Ascending aorta (tissue), 2 donors: ENCODE measurements around the gene THNSL1. TPM values are rescaled to one million over a fixed set of nuclear protein-coding genes. Genes with fewer than 3 reads are reported as not detected.

Source experiments
- DNase-seq, 2 donors: peaks; one replicate each; pipeline ENCODE4 v3.0.0-alpha.2; 2019; ENCODE audit warnings: low spot score in 2 of 2
- H3K27ac ChIP-seq, 2 donors: fragments of 200-600 bp; sonication (generic); one replicate each; pipeline ENCODE4 v1.5.1; 2016 to 2017; ENCODE audit warnings: mild to moderate bottlenecking in 1 of 2
- H3K27me3 ChIP-seq: fragments of 200-600 bp; sonication (generic); one replicate; pipeline ENCODE4 v1.5.1; 2017
- H3K36me3 ChIP-seq, 2 donors: fragments of 200-600 bp; sonication (generic); one replicate each; pipeline ENCODE4 v1.5.1; 2016
- H3K4me1 ChIP-seq, 2 donors: fragments of 200-600 bp; sonication (generic); one replicate each; pipeline ENCODE4 v1.5.1; 2016 to 2017; ENCODE audit warnings: mild to moderate bottlenecking in 1 of 2
- H3K4me3 ChIP-seq, 2 donors: fragments of 200-600 bp; sonication (generic); one replicate each; pipeline ENCODE4 v1.5.1; 2016 to 2017; ENCODE audit warnings: mild to moderate bottlenecking in 1 of 2
- H3K9me3 ChIP-seq, 2 donors: fragments of 200-600 bp; sonication (generic); one replicate each; pipeline ENCODE4 v1.5.1; 2016
- intact Hi-C: fragments of 100-400 bp; cut with DNase I; formaldehyde crosslinking; loops from one replicate; pipeline ENCODE4 v1.15.1; 2023
- total RNA-seq: library from RNA; depleted of rRNA; stranded (reverse); fragments of >200 nt; gene quantifications from one replicate; pipeline ENCODE4 v1.1.0, GENCODE V29; 2016
- TF ChIP-seq, protein P1 (sequence below), 3 experiments: fragments of 200-600 bp in 2 of 3; fragments of 450-650 bp in 1 of 3; sonication (generic) in 2 of 3; IDR thresholded peaks; one replicate each; pipeline ENCODE4 v1.5.1; 2016 to 2019; ENCODE audit warnings: antibody characterized with exemption in 3 of 3, mild to moderate bottlenecking in 1 of 3, moderate library complexity in 1 of 3

Gene THNSL1
- total RNA-seq, 1 donor from 2014 or later = 0.64 TPM

DNA sequence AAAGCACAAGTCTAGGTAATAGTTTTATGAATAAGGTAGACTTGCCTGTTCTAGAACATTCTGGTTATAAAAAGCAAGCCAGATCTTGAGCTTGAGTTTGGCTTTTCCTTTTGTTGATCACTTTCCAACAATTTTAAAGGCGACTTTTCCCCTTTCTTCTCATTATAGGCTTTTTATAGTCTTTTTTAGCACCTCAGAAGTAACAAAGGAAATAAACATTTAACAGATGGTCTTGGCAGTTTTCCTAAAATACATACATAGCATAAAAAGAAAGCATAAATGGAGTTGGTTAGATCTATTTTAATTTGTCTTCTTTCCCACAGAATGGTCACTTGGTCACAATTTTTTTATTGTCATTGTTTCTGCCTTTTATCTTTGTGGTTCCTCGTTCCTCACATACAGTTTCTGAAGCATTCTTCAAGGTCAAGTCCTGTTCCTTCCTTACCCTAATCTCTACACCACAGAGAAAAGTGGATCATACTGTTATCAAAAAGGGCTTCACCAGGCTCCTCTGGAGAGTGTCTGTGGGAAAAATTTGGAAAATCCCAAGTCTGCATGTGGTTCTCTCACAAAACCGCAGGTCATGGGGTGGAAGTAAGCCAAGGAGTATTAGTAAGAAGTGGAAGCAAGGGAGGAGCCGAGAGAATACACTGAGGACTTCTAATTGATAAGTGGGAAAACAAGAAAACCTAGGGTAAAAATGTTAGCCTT, 31.3 kb downstream of the THNSL1 start:
- no peak for DNase-seq
- H3K27ac ChIP-seq = peak overlapping the region; percentile 16 to 20
- intact Hi-C loops = no loop called here

DNA sequence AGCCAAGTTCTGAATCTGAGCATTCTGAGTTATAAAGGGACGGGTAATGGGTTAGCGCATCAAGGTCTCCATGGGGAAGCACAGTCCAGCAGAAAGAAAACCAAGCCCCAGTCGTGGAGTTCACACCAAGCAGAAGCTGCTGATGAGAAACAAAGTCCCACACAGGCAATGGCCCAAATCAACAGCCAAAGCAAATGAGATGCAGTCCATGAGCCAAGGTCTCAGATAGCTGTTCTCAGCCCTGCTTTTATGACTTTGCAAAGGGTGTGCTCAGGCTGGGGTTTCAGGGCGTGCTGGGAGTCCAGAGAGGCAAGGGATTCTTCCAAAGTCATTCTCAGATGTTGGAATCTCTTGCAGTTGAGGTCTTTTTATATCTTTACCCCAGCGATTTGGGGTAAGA, 32.0 kb downstream of the THNSL1 start:
- H3K4me1 ChIP-seq = peaks cover 0 to 7% of the 10 kb centered on the region in 2 donors
- H3K27ac ChIP-seq = peak overlapping the region in 1 of 2 donors; percentile 20
- H3K36me3 ChIP-seq = no peaks in the 10 kb centered on the region
- DNase-seq = no peak
- H3K27me3 ChIP-seq = no peaks in the 10 kb centered on the region
- no peak overlapping the region for H3K4me3 ChIP-seq
- intact Hi-C loops = no loop called here
- TF ChIP-seq, protein P1, sequence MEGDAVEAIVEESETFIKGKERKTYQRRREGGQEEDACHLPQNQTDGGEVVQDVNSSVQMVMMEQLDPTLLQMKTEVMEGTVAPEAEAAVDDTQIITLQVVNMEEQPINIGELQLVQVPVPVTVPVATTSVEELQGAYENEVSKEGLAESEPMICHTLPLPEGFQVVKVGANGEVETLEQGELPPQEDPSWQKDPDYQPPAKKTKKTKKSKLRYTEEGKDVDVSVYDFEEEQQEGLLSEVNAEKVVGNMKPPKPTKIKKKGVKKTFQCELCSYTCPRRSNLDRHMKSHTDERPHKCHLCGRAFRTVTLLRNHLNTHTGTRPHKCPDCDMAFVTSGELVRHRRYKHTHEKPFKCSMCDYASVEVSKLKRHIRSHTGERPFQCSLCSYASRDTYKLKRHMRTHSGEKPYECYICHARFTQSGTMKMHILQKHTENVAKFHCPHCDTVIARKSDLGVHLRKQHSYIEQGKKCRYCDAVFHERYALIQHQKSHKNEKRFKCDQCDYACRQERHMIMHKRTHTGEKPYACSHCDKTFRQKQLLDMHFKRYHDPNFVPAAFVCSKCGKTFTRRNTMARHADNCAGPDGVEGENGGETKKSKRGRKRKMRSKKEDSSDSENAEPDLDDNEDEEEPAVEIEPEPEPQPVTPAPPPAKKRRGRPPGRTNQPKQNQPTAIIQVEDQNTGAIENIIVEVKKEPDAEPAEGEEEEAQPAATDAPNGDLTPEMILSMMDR (IDR thresholded peaks at IDR 0.05) = no peak
- H3K9me3 ChIP-seq = no peaks in the 10 kb centered on the region

More for the DNA sequence above, 31.3 kb downstream of the THNSL1 start:
- H3K27me3 ChIP-seq = no peaks in the 10 kb centered on the region
- H3K9me3 ChIP-seq = no peaks in the 10 kb centered on the region
- TF ChIP-seq, protein P1 (IDR thresholded peaks at IDR 0.05) = no peak
- H3K4me1 ChIP-seq = peaks cover 0 to 7% of the 10 kb centered on the region in 2 donors
- no peaks in the 10 kb centered on the region for H3K36me3 ChIP-seq
- H3K4me3 ChIP-seq = no peak overlapping the region

DNA sequence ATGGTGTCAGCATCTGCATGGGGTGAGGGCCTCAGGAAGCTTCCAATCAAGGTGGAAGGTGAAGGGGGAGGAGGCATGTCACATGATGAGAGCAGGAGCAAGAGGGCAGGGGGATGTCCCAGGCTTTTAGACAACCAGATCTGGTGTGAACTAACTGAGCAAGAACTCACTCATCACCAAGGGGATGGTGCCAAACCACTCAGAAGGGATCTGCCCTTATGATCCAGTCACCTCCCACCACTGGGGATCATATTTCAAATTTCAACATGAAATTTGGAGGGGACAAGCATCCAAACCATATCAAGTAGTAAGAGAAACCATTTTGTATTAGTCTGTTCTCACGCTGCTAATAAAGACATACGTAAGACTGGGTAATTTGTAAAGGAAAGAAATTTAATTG, 33.6 kb downstream of the THNSL1 start:
- intact Hi-C loops = no loop called here

DNA sequence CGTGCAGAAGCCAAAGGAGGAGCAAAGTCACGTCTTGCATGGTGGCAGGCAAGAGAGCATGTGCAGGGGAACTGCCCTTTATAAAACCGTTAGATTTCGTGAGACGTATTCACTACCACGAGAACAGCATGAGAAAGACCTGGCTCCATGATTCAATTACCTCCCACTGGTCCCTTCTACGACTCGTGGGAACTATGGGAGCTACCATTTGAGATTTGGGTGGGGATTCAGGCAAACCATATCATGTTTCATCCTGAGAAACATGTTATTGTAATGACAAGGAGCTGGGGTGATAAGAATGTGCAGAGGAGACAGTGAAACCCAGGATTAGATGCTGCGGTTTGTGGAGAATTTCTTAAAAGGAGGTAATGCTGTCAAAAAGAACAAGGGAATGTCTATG, 34.0 kb downstream of the THNSL1 start:
- Histone ChIP-seq H3K27me3 (no peaks in the 10 kb centered on the region), H3K4me3 (no peak overlapping the region), H3K4me1 (peaks cover 0 to 7% of the 10 kb centered on the region in 2 donors), H3K27ac (no peak overlapping the region), H3K36me3 (no peaks in the 10 kb centered on the region), H3K9me3 (no peaks in the 10 kb centered on the region)
- DNase-seq = no peak
- TF ChIP-seq, protein P1 (IDR thresholded peaks at IDR 0.05) = no peak
- intact Hi-C loops = no loop called here

More for the DNA sequence above, 33.6 kb downstream of the THNSL1 start:
- H3K4me3 ChIP-seq = no peak overlapping the region
- peaks cover 0 to 7% of the 10 kb centered on the region in 2 donors for H3K4me1 ChIP-seq
- TF ChIP-seq, protein P1 (IDR thresholded peaks at IDR 0.05) = no peak
- no peaks in the 10 kb centered on the region for H3K36me3 ChIP-seq
- no peaks in the 10 kb centered on the region for H3K27me3 ChIP-seq
- DNase-seq = no peak
- H3K27ac ChIP-seq = no peak overlapping the region
- H3K9me3 ChIP-seq = no peaks in the 10 kb centered on the region

DNA sequence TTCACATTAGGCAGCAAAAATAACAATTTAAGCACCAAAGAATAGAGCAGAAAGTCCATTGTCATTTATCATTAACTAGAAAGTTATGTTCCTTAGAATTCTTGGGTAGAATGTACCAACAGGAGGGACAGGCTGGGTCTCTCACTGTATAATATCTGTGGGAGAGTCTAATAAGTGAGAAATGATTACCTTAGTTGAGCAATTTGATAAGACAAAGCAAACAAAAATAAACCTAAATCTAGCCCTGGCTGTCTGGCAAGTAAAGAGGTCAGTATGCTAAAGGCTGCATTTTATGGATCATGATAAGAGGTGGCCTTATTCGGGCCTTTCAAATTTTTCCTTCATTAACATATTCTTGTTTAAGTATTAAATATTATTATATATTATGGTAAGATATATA, 35.6 kb downstream of the THNSL1 start:
- intact Hi-C loops = no loop called here

More for the DNA sequence above, 35.6 kb downstream of the THNSL1 start:
- DNase-seq = no peak
- no peaks in the 10 kb centered on the region for H3K27me3 ChIP-seq
- H3K9me3 ChIP-seq = no peaks in the 10 kb centered on the region
- H3K27ac ChIP-seq = no peak overlapping the region
- TF ChIP-seq, protein P1 (IDR thresholded peaks at IDR 0.05) = no peak
- H3K4me1 ChIP-seq = peaks cover 0 to 7% of the 10 kb centered on the region in 2 donors
- no peak overlapping the region for H3K4me3 ChIP-seq
- H3K36me3 ChIP-seq = no peaks in the 10 kb centered on the region
